ENCODE measurements around the gene PDCD1.

GRCh38 chr2:241885291-241885945, 26.7 kb upstream of the PDCD1 start:
- TF ChIP-seq CTCF (IDR thresholded peaks at IDR 0.05) (no peak), EP300 (IDR thresholded peaks at IDR 0.05) (no peak)

Data from suprapubic skin (tissue), 3 donors.